GM19239 (cell line): Measurements from ENCODE around the gene TSPEAR.
"Not testable (repeated sequence)": the region's sequence is repeated elsewhere in the genome, so short reads cannot be mapped to it uniquely, and the experiment has no call there.

Experiments used
- DNase-seq: peaks from one replicate; pipeline ENCODE4 v3.0.0; 2011; ENCODE audit warnings: low spot score; ENCODE audit not compliant: insufficient read length
- FAIRE-seq: peaks from 2 replicates; lab custom pipeline; 2011; peaks lifted over from hg19 to GRCh38; lab: Jason Lieb, UNC

The TSPEAR gene

DNA sequence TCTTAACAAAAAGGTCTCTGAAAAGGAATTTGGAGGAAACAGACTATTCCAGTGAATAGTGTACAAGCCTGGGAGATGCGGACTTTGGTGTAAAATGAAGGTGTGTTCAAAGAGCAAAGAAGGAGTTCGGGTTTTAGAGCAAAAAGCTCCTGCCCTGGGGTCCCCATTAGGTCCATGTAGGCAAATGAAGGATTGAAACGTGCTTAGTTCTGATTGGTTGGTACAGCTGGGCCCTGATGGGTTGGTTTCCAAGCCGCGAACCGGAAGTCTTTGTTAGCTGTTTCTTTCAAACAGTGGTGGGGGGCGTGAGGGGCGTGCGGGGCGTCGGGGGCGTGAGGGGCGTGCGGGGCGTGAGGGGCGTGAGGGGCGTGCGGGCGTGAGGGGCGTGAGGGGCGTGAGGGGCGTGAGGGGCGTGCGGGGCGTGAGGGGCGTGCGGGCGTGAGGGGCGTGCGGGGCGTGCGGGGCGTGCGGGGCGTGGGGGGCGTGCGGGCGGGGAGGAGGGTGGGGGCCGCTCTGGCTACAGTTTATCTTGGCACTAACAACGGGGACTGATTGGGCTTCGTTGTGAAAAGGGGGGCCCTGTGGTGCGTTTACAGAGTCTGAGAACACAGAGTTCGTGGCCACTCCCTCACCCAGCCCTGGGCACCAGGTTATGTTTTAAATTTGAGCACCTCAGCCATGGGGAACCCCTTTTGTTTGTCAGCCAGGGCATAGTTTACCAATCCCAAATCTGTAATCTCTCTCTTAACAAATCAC lies 226.7 kb downstream of the TSPEAR start:
- FAIRE-seq = no peak
- no peak for DNase-seq

DNA sequence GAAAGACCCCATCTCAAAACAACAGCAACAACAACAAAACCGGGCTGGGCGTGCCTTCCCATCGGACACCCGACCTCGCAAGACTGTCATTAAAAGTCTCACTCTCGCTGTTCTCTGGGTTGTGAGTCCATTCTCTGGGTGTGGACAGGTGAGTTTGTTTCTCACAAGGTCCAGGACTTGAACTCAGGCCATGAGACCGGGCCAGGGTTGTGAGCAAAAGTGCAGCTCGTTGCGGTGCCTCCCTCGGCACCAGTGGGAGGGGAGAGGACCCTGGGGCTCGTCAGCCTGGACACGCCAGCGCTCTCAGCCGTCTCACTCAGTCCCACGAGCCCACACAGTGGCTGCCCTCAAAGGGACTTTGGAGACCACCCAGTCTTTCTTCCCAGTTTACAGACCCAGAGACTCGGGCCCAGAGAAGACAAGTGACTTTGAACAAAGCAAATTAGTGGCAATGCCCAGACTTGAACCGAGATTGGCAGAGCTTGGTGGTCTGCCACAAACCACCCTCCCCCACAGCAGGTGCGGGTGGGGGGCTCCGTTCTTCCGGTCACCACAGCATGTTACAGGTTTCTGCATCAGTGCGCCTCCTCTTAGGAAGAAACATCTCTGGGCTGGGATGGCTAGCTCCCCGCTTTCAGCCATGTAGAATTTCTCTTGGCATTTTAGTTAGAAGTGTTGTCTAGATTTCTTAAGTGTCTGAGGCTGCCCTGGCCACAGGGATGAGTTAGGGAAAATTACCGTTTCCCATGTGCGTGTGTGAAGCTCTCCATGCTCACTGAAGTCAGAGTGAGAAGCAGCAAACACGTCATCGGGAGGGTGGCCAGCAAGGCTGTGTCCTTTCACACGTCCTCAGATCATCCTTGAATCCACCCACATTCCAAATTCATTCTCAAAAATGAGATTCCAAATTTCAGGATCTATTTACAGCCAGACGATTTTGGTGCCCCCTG lies 227.8 kb downstream of the TSPEAR start:
- no peak for DNase-seq
- no peak for FAIRE-seq

DNA sequence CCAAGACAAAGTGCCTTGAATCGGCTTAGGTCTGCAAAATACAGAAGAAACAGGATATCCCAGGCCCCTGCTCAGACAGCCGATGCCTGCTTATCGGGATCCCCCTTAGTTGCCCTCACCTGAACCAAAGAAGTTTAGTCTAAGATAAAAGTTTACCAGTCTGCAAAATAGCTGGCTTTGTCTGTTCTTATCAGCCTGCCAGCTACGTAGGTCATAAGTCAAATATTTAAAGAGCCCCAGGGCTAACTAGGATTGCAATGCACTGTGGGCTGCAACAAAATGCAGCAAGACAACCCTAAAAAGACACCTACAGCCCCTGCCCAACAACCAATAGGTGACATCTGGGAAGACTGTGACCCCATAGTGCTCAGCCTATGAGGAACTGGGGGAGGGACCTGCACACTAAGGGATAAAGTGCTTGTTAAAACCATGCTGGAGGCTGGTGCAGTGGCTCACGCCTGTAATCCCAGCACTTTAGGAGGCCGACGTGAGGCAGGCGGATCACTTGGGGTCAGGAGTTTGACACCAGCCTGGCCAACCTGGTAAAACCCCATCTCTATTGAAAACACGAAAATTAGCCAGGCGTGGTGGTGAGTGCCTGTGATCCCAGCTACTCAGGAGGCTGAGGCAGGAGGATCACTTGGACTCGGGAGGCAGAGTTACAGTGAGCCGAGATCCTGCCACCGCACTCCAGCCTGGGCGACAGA lies 228.6 kb downstream of the TSPEAR start:
- no peak for FAIRE-seq
- no peak for DNase-seq

DNA sequence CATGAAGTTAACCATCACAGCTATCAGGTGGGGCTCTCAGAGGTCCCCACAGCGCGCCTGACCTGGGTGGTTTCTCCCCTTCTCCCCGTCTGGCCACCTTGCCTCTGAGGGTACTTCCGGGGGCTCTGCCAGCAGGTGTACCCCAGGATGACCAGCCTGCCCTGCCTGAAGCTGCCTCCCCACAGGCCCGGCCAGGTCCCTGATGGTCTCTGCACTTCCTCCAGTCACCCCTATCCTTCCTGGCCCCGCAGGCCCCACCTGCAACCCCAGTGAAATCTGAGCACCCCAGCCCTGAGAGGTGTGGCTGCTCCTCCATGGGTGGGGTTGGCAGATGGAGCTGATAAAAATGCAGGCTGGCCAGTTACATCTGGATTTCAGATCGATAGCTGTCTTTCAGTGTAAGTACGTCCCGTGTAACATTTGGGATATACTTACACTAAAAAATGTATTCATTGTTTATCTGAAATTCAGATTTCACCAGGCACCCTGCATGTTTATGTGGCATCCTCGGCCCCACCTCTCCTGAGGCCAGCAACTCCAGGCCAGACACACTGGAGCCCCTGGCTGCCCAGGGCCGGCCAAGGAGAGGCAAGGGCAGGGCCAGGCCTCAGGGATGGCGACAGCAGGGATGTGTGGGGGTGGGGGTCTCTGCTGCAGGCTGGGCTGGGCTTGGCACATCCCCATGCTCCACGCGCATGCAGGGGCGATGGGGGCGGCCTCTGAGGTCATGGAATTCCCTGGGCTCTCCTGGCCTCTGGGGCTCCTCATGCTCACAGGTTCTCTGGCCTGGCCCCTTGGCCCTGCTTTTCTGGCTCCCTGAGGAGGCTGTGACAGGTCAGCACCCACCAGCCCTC lies 230.9 kb downstream of the TSPEAR start:
- DNase-seq (no peak), FAIRE-seq (no peak)

DNA sequence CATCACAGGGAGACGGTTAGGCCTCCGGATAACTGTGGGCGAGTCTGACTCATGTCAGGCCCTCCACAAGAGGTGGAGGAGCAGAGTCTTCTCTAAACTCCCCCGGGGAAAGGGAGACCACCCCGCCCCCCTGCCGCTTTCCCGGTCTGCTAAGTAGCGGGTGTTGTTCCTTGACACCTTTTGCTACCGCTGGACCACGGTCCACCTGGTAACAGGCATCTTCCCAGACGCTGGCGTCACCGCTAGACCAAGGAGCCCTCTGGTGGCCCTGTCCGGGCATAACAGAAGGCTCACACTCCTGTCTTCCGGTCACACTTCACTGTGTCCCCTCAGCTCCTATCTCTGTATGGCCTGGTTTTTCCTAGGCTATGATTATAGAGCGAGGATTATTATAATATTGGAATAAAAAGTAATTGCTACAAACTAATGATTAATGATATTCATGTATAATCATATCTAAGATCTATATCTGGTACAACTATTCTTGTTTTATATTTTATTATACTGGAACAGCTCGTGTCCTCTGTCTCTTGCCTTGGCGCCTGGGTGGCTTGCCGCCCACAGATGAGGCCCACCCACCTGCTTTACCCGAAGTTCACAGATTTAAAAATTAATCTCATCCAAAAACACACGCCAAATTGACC lies 231.7 kb downstream of the TSPEAR start:
- DNase-seq, FAIRE-seq: not testable (repeated sequence)

DNA sequence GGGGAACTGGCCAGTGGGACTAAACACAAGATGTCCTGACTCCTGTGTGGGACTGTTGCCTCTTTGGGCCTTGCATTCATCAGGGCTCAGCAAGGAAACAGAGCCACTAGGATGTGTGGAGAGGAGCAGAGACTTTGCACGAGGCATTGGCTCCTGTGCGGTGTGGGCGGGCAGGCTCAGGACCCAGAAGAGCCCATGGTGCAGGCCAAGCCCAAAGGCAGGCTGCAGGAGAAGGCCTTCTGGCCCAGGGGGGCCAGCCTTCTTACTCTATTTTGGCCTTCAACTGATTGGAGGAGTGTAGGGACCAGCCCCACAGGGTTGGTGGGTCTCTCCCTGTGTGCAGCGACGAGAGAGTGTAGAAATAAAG lies 232.6 kb downstream of the TSPEAR start:
- no peak for DNase-seq
- no peak for FAIRE-seq

DNA sequence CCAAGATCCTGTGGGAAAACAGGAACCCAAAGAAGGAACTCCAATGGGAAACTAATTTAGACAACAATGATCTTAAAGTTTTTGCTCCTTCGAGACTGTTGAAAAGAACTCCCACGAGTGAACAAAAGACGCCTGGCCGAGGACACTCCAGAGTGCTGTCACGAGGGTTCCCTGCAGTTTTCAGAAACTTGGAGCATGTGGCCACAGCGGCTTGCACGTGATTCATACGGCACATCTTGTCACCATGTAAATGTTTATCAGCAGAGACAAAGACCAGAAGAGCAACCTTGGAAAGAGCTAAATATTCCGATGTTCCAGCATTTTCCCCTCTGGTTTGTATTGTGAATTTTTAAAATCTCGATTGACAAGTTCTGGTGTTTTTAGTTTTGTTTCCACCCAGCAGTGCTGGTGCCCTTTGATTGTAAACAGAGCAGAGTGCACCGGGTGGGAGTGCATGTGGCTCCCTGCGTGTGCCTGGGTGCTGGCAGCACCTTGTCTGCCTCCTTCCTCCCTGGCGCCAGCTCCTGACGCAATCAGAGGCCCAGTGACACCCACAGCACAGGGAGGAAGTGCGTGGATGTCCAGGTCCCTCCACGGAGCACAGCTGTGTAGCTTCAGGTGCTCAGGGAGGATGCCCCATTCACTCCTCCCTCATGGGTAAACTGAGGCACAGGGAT lies 233.1 kb downstream of the TSPEAR start:
- DNase-seq = no peak
- FAIRE-seq = no peak

DNA sequence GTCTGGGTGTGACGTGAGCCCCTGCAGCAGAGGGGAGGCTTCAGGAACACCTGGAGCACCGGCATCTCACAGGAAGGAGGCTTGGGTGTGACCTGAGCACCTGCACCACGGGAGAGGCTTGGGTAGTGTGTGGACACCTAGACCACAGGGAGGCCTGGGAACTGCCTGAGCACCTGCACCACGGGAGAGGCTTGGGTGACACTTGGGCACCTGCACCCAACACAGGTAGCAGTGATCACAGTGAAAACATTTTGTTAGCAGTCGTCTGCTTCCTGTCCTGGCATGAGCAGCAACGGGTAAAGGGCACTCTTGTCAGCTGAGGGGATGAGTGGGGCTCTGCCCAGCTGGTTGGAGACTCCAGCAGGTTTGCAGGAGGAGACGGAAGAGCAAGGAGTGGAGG lies 233.7 kb downstream of the TSPEAR start:
- FAIRE-seq (no peak), DNase-seq (no peak)

DNA sequence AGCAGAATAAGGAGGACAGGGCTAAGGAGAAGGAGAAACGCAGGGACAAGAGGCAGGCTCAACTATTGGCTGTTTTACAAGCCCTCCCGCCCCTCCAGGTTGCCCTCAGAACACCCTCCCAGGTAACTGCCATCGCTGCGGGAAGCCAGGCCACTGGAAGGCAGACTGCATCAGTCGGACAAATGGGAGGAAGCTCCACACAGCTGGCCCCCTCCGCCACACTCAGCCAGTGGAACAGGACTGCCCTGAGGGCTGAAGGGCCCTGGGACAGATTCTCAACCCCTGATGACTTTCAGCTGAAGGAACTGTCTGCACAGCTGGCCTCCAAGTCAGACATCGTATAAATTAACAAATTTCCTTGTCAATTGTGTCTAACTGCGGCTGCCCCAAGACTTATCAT lies 234.2 kb downstream of the TSPEAR start:
- no peak for DNase-seq
- no peak for FAIRE-seq

DNA sequence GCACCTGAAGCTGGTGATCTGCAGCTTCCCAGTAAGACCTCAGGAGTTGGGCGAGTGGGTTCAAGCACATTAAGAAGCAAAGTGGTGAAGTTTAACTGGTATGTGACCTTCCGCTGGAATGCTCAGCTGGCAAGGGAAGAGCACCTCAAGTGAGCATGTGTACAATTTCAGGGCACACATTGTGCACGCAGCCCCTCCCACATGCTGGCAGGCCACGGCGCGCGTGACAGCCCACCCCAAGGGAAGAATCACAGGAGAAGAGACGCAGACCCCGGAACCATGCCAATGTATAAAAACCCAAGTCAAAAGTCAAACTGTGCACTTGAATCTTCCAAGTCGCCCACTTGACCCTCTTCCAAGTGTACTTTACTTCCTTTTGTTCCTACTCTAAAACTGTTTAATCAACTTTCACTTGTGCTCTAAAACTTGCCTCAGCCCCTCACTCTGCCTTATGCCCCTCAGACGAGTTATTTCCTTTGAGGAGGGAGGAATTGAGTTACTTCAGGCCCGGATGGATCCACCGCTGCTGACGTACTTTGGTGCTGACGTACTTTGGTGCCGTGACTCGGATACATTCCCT lies 236.0 kb downstream of the TSPEAR start:
- DNase-seq (no peak), FAIRE-seq (no peak)

DNA sequence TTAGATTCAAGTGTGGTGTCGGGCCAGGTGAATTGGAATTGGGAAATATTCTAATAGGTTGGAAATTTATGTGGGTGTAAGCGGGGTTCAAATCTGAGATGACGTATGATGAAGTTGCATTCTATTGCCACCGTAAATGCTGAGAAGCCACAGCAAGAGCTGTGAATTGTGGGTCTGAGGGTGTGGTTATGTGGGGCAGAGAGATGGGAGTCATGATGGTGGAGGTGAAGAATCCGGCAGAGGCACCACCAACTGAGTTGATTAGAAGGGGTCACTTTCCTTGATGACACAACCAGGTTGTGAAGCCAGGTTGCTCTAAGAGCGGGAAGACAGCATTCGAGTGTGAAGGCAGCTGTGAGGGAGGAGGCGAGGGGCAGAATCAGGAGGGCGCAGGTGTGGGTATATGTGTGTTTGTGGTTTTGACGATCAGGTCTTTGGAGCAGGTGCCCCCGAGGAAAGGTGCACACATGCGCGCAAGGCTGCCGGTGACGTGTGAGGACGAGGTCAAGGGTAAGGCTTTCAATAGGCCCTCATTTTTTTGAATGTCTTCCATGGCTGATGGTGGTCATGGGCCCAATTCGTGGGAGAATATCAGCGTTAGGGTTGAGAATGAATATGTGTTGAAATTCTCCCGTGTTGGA lies 237.3 kb downstream of the TSPEAR start:
- FAIRE-seq = no peak

DNA sequence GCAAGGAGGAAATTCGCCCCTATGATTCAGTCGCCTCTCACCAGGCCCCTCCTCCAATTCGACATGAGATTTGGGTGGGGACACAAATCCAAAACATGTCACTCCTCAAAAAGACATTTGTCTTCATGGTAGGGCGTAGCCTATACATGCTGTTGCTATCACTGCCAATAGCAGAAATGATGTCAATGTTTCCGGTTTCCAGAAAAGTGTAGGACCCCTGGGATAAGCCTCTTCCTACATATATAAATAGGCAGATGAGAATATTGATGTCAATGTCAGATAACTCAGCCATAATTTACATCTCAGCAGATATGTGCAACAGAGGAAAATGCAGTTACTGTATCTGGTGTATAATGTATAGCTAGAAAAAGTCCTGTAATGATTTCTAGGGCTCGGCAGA lies 239.4 kb downstream of the TSPEAR start:
- no peak for DNase-seq

More for the DNA sequence above, 237.3 kb downstream of the TSPEAR start:
- DNase-seq = no peak

DNA sequence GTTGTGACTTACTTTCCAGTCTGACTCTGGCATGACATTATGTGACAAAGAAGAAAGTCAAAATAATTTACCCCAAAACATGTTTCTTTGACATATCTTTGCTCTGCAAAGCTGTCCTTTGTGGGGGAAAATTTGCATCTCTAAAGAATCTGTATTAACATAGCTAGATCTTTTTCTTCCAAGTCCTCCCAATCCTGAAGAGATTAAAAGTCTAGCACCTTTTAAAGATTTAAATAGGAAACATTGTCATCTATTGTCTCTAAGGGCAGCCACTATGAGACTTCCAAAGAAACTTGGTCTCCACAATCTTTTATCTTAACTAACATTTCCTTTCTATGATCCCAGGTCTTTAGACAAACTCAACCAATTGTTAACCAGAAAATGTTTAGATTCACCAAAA lies 240.0 kb downstream of the TSPEAR start:
- FAIRE-seq = no peak
- no peak for DNase-seq

More for the DNA sequence above, 239.4 kb downstream of the TSPEAR start:
- FAIRE-seq = no peak

DNA sequence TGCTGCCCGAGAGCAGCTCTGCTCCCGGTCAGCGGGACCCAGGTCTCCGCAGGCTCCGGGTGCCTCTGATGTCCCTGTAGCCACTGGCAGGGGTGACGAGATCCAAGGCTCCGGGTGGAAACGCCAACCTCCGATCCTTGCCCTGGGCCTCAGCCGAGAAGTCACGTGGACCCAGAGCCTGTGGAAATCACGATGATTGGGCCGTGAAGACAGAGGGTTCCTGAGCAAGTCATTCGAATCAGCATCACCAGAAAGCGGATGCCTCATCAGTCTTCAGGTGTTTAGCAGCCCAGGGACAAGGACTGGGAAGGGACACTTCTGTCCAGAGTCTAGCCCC lies 243.5 kb downstream of the TSPEAR start:
- FAIRE-seq = no peak
- DNase-seq = no peak

DNA sequence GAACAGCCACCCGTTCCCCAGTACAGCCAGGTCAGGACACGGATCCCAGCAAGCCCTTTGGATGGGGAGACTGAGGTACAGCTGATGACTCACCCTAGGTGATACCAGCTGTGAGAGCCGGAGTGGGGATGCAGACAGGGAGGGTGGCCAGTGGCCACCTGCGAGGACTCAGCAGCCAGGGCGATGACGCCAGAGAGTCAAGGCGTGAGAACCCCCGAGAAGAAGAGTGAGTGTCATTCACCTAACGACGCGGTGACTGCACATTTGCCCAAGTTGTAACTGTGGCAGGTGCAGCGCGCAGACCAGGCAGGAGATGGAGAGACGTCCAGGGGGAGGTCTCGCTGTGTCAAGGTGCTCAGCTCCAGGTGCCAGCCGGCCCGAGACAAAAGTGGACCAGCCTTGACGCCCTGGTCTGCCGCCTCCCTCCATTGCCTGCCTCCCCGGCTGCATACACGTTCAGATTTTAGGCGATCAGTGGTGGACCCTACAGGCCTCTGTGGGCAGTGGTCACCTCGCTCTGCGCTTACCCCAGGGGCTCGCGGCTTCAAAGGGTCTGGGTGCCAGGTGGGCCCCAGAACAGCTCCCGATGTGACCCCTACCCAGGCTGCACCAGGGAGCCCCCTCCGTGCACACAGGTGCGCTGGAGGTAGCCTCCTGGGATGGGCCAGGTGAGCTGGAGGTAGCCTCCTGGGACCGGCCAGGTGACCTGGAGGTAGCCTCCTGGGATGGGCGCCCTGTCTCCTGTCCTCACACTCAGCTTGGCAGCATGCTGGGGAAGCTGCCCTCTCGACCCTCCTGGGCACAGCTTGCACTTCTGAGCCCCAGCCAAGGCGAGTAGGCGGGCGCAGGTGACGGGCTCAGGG lies 244.1 kb downstream of the TSPEAR start:
- FAIRE-seq (no peak), DNase-seq (no peak)

DNA sequence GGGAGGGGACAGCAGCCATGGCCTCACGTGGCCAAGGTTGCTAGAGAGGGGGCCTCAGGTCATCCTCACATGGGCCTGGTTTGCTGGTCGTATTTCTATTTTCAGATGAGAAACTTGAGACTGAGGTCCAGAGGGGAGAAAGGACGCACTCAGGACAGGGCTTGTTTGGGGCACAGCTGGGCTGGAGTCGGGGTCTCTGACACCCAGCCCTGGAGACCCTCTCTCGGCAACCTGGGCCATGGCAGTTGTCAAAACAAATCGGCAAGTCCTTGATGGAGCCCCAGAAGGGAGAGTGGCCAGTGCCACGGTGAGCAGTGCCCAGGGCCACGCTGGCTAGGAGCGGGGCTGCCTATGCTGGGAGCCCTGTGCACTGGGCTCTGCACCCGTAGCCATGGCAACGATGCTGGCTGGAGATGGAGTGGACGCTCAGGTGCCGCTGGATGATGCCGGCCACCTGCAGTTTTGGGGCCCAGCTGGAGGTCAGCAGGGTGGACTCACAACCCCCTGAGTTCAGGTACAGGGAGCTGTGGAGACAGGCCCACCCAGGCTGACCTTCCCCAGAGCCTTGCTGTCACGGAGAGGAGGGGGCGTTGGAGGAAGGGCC lies 244.9 kb downstream of the TSPEAR start:
- DNase-seq (no peak), FAIRE-seq (no peak)

DNA sequence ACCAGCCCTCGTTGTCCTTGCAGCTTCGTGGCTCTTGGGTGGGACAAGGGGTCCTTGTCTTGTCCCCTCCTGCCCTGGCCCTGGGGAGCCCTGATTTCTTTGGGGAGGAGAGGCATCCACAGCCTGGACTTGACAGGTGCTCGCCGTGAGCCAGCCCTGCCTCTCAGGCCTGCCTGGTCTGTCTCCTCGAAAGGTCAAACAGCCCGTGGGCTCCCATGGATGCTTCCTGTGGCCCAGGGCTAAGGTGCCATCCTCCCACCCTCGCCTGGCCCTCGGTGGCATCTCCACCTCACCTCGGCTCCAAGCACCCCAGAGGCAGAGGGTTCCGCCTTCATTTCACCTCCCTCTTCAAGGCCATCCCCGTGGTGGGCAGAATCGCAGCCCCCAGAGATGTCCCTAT lies 247.0 kb downstream of the TSPEAR start:
- DNase-seq (no peak), FAIRE-seq (no peak)
